Suprapubic skin (tissue), 4 donors: ENCODE data around the gene GIMAP4. TPM values are rescaled to one million over a fixed set of nuclear protein-coding genes. Genes with fewer than 3 reads are reported as not detected.
"Not testable (repeated sequence)": the region's sequence is repeated elsewhere in the genome, so short reads cannot be mapped to it uniquely, and the experiment has no call there.

ENCODE experiments used
- DNase-seq, 2 donors: peaks; one replicate each; pipeline ENCODE4 v3.0.0-alpha.2; 2019; ENCODE audit warnings: low spot score in 2 of 2
- H3K27ac ChIP-seq: fragments of 200-600 bp; sonication (generic); one replicate; pipeline ENCODE4 v1.5.1; 2019
- H3K27me3 ChIP-seq: fragments of 200-600 bp; sonication (generic); one replicate; pipeline ENCODE4 v1.5.1; 2019
- H3K36me3 ChIP-seq: fragments of 200-600 bp; sonication (generic); one replicate; pipeline ENCODE4 v1.5.1; 2019
- H3K4me1 ChIP-seq: fragments of 200-600 bp; sonication (generic); one replicate; pipeline ENCODE4 v1.5.1; 2019
- H3K4me3 ChIP-seq: fragments of 200-600 bp; sonication (generic); one replicate; pipeline ENCODE4 v1.5.1; 2019; ENCODE audit warnings: mild to moderate bottlenecking
- H3K9me3 ChIP-seq: fragments of 200-600 bp; sonication (generic); one replicate; pipeline ENCODE4 v1.5.1; 2019
- EP300 ChIP-seq: sonication (generic); formaldehyde crosslinking; IDR thresholded peaks from one replicate; pipeline ENCODE4 v1.6.1; 2017; ENCODE audit warnings: antibody characterized with exemption
- POLR2A ChIP-seq, 2 donors: fragments of 450-650 bp; IDR thresholded peaks; one replicate each; pipeline ENCODE4 v1.6.1; 2017; ENCODE audit warnings: antibody characterized with exemption in 2 of 2, mild to moderate bottlenecking in 2 of 2, moderate library complexity in 2 of 2
- POLR2AphosphoS5 ChIP-seq, 3 donors: sonication (generic); formaldehyde crosslinking; IDR thresholded peaks; one replicate each; pipeline ENCODE4 v1.6.1; 2017; ENCODE audit warnings: antibody characterized with exemption in 3 of 3
- WGBS: methylation state at CpG from one replicate; pipeline ENCODE4 v1.1.5; 2018; 5-methylcytosine and 5-hydroxymethylcytosine counted together
- total RNA-seq, 4 donors: library from RNA; depleted of rRNA; stranded (reverse); fragments of >200 nt; gene quantifications; one replicate each; pipeline ENCODE4 v1.1.0, GENCODE V29; 2016
- TF ChIP-seq, protein P1 (sequence below), 2 donors: fragments of 200-600 bp in 1 of 2; fragments of 450-650 bp in 1 of 2; sonication (generic) in 1 of 2; IDR thresholded peaks; one replicate each; pipeline ENCODE4 v1.5.1; 2016 to 2019; ENCODE audit warnings: antibody characterized with exemption in 2 of 2, mild to moderate bottlenecking in 1 of 2, moderate library complexity in 1 of 2

Gene GIMAP4
- total RNA-seq, 4 donors from 2014 or later, result 6.5 to 12.5 (median 9.3) TPM

DNA sequence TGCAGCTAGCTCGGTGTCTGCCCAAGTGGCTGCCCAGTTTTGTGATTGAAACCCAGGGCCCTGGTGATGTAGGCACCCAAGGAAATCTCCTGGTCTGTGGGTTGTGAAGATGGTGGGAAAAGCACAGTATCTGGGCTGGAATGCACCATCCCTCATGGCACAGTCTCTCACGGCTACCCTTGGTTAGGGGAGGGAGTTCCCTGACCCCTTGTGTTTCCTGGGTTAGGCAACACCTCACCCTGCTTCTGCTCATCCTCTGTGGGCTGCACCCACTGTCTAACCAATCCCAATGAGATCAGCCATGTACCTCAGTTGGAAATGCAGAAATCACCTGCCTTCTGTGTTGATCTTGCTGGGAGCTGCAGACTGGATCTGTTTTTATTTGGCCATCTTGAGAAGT, 27.6 kb downstream of the GIMAP4 start:
- no peak for DNase-seq
- H3K27ac ChIP-seq, result no peak overlapping the region
- H3K9me3 ChIP-seq, result peaks cover 3% of the 10 kb centered on the region
- TF ChIP-seq EP300 (no peak), POLR2A (IDR thresholded peaks at IDR 0.05) (no peak), POLR2AphosphoS5 (IDR thresholded peaks at IDR 0.05) (no peak)
- TF ChIP-seq, protein P1, sequence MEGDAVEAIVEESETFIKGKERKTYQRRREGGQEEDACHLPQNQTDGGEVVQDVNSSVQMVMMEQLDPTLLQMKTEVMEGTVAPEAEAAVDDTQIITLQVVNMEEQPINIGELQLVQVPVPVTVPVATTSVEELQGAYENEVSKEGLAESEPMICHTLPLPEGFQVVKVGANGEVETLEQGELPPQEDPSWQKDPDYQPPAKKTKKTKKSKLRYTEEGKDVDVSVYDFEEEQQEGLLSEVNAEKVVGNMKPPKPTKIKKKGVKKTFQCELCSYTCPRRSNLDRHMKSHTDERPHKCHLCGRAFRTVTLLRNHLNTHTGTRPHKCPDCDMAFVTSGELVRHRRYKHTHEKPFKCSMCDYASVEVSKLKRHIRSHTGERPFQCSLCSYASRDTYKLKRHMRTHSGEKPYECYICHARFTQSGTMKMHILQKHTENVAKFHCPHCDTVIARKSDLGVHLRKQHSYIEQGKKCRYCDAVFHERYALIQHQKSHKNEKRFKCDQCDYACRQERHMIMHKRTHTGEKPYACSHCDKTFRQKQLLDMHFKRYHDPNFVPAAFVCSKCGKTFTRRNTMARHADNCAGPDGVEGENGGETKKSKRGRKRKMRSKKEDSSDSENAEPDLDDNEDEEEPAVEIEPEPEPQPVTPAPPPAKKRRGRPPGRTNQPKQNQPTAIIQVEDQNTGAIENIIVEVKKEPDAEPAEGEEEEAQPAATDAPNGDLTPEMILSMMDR (IDR thresholded peaks at IDR 0.05), result no peak
- no CpG with 5 or more reads among the region's 2 CpGs for WGBS
- H3K4me1 ChIP-seq, result no peaks in the 10 kb centered on the region
- no peaks in the 10 kb centered on the region for H3K27me3 ChIP-seq
- H3K4me3 ChIP-seq, result no peak overlapping the region
- H3K36me3 ChIP-seq, result no peaks in the 10 kb centered on the region

DNA sequence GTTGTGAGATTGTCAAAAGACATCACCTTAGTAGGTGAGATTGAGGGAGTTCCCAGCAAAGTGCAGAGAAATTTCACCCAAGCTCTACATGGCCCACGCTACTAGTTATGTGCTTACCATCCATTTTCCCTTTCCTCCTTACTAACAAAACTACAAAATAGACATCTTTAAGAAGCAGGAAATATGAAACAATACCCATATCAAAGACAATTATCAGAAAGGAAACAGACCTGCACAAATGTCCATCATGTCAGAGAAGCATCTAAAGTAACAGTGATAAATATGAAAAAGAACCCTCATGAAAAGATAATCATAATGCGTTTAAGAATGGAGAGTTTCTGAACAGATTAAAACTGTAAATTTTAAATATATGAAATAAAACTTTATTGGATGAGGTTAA, 28.2 kb downstream of the GIMAP4 start:
- WGBS, result 81% methylated on average over 2 of the region's 2 CpGs
- no peak for DNase-seq
- Histone ChIP-seq H3K27me3 (no peaks in the 10 kb centered on the region), H3K27ac (no peak overlapping the region), H3K36me3 (no peaks in the 10 kb centered on the region), H3K4me1 (no peaks in the 10 kb centered on the region), H3K9me3 (peaks cover 3% of the 10 kb centered on the region), H3K4me3 (no peak overlapping the region)
- TF ChIP-seq, protein P1 (IDR thresholded peaks at IDR 0.05), result no peak
- no peak for TF ChIP-seq POLR2A (IDR thresholded peaks at IDR 0.05)
- TF ChIP-seq POLR2AphosphoS5 (IDR thresholded peaks at IDR 0.05), result no peak
- no peak for TF ChIP-seq EP300

DNA sequence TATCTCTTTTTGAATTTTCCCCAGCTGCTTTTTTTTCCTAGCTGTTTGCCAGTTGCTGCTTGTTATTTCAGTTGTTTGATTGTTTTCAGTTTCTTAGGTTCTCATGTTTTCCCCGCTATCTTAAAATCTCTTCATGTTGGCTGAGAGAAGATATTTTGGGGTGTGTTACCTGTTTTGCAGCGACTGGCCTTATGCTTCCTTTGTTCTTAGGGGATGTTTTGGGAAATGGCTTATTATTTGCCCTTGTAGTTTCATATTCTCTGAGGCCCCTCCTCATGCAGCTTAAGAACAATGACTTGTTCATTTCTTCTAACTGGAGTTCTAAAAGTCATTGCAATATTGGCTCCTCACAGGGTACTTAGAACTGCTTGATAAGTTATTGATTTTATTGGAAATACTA, 36.4 kb downstream of the GIMAP4 start:
- DNase-seq, H3K27me3 ChIP-seq, H3K4me3 ChIP-seq, H3K27ac ChIP-seq, H3K4me1 ChIP-seq, H3K9me3 ChIP-seq, H3K36me3 ChIP-seq: not testable (repeated sequence)
- WGBS, result 45% methylated on average over 2 of the region's 2 CpGs

DNA sequence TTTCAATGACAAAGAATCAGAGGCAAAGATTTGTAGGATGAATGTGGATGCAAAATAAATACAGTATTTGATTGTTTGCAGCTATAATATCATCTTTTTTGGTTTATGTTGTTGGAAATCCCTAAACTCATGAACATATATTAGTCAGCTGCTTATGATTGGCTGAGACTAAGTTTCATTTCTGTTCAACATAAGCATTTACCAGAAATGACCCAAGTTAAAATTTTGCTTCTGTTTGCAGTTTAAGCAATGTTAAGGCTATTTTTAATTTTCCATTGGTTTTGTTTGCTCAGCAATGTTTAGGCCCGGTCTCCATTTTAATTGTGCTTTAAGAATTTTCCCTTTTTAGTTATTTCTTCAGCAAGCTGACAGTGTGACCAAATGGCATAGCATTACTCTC, 43.0 kb downstream of the GIMAP4 start:
- 77% methylated on average over 1 of the region's 1 CpG for WGBS

DNA sequence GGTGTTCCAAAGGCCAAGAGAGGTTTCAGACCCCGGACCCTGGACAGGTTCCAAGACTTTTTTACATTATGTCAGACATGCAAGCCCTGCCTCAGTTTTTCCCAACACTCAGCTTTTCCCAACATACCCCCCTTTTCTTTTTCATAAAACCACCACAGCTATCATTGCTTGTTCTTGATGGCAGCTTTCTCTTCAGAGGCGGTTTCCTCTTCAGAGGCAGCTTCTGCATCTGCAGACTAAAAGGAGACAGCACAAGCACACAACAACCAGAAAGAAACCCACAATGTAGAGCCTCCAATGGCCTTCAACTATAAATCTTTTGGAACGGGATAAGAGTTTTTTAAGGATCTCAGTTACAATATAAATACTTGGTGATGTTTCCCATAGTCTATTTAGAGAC, 45.7 kb downstream of the GIMAP4 start:
- H3K9me3 ChIP-seq, result no peaks in the 10 kb centered on the region
- no peaks in the 10 kb centered on the region for H3K27me3 ChIP-seq
- TF ChIP-seq, protein P1 (IDR thresholded peaks at IDR 0.05), result no peak
- TF ChIP-seq EP300 (no peak), POLR2AphosphoS5 (IDR thresholded peaks at IDR 0.05) (no peak), POLR2A (IDR thresholded peaks at IDR 0.05) (no peak)
- WGBS, result 64% methylated on average over 3 of the region's 3 CpGs
- no peak for DNase-seq
- no peak overlapping the region for H3K4me3 ChIP-seq
- H3K4me1 ChIP-seq, result no peaks in the 10 kb centered on the region
- H3K27ac ChIP-seq, result no peak overlapping the region
- no peaks in the 10 kb centered on the region for H3K36me3 ChIP-seq

More for the DNA sequence above, 43.0 kb downstream of the GIMAP4 start:
- Histone ChIP-seq H3K4me1 (no peaks in the 10 kb centered on the region), H3K9me3 (no peaks in the 10 kb centered on the region), H3K4me3 (no peak overlapping the region), H3K27ac (no peak overlapping the region), H3K27me3 (no peaks in the 10 kb centered on the region), H3K36me3 (no peaks in the 10 kb centered on the region)
- DNase-seq, result no peak
- TF ChIP-seq, protein P1 (IDR thresholded peaks at IDR 0.05), result no peak
- TF ChIP-seq POLR2AphosphoS5 (IDR thresholded peaks at IDR 0.05), result no peak

DNA sequence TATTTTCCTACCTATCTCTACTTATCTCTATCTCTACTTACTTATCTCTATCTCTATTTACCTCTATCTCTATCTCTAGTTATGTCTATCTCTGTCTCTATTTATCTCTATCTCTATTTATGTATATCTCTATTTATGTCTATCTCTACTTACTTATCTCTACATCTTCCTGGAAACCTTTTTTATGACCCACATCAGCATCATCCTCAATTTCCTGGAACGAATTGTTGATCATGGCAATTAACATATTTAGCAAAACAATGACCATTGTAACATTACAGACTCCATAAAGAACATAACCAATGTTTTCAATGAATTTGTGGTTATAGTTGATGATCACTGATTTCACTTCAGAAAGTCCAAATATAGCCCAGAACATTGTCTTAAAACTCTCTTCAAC, 46.7 kb downstream of the GIMAP4 start:
- H3K27ac ChIP-seq, result no peak overlapping the region
- H3K9me3 ChIP-seq, result no peaks in the 10 kb centered on the region
- WGBS, result 60% methylated on average over 1 of the region's 1 CpG
- no peaks in the 10 kb centered on the region for H3K27me3 ChIP-seq
- DNase-seq, result no peak
- H3K4me1 ChIP-seq, result no peaks in the 10 kb centered on the region
- H3K4me3 ChIP-seq, result no peak overlapping the region
- no peaks in the 10 kb centered on the region for H3K36me3 ChIP-seq
- TF ChIP-seq, protein P1 (IDR thresholded peaks at IDR 0.05), result no peak
- TF ChIP-seq EP300, result no peak
- no peak for TF ChIP-seq POLR2AphosphoS5 (IDR thresholded peaks at IDR 0.05)
- no peak for TF ChIP-seq POLR2A (IDR thresholded peaks at IDR 0.05)

DNA sequence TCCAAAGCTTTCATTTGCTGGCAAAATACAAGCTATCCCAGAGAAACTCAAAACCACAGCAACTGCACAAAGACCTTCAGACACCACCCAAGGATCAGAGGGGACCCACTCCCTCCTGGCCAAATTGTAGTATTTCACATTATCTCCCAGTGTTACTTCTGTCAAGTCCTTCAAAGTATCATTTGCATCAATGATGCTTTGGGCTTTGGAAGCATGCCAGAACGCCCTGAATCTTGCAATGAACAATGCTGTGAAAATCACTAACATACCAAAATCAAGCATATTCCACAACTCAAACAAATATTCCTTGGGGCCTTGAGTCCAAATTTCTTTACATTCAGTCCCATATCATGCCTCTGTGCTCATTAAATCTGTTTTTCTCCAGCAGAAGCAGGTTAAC, 47.2 kb downstream of the GIMAP4 start:
- H3K27ac ChIP-seq, DNase-seq, H3K4me3 ChIP-seq, H3K9me3 ChIP-seq, H3K4me1 ChIP-seq, H3K36me3 ChIP-seq, H3K27me3 ChIP-seq: not testable (repeated sequence)
- 69% methylated on average over 1 of the region's 1 CpG for WGBS

DNA sequence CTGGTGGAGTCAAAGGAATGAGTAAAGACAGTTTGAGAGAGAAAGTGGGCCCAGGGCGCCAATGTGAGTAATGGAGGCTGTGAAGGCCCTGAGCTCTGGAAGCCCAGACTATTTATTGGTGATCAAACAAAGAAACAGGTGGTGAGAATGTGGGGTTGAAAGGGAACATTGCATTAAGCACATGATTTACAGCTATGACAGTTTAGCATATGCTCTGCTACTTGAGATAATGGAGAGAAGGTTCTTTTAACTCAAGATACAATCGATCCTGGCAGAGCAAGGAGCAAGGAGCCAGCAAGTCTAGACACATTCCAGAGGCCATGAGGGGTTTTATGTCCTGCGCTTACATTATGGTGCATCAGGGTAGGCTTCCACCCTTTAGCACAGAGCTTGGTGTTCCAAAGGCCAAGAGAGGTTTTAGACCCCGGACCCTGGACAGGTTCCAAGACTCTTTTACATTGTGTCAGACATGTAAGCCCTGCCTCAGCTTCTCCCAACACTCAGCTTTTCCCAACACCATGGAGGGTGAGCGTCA, 48.1 kb downstream of the GIMAP4 start:
- H3K4me3 ChIP-seq, H3K4me1 ChIP-seq, H3K27me3 ChIP-seq, H3K36me3 ChIP-seq, H3K27ac ChIP-seq, DNase-seq, H3K9me3 ChIP-seq: not testable (repeated sequence)
- 53% methylated on average over 5 of the region's 5 CpGs for WGBS
